ENCODE data around the gene VMAC.
"Not testable (repeated sequence)": the region's sequence is repeated elsewhere in the genome, so short reads cannot be mapped to it uniquely, and the experiment has no call there.

DNA sequence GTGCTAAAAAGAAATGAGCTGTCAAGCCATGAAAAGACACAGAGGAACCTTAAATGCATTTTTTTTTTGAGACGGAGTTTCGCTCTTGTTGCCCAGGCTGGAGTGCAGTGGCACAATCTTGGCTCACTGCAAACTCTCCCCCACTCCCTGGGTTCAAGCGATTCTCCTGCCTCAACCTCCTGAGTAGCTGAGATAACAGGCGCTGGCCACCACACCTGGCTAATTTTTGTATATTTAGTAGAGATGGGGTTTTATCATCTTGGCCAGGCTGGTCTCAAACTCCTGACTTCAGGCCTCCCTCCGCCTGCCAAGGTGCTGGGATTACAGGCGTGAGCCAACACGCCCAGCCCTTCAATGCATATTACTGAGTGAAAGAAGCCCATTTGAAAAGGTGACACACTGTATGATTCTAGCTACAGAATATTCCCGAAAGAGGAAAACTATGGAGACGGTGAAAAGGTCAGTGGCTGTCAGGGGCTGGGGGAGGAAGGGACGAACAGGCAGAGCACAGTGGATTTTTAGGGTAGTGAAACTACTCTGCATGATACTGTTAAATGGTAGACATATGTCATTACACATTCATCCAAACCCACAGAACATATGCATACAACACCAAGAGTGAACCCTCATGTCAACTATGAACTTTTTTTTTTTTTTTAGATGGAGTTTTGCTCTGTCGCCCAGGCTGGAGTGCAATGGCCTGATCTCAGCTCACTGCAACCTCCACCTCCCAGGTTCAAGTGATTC is 20.4 kb upstream of the VMAC start:
- TF ChIP-seq, protein P1, sequence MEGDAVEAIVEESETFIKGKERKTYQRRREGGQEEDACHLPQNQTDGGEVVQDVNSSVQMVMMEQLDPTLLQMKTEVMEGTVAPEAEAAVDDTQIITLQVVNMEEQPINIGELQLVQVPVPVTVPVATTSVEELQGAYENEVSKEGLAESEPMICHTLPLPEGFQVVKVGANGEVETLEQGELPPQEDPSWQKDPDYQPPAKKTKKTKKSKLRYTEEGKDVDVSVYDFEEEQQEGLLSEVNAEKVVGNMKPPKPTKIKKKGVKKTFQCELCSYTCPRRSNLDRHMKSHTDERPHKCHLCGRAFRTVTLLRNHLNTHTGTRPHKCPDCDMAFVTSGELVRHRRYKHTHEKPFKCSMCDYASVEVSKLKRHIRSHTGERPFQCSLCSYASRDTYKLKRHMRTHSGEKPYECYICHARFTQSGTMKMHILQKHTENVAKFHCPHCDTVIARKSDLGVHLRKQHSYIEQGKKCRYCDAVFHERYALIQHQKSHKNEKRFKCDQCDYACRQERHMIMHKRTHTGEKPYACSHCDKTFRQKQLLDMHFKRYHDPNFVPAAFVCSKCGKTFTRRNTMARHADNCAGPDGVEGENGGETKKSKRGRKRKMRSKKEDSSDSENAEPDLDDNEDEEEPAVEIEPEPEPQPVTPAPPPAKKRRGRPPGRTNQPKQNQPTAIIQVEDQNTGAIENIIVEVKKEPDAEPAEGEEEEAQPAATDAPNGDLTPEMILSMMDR (IDR thresholded peaks at IDR 0.05), result not testable (repeated sequence)
- TF ChIP-seq POLR2A (IDR thresholded peaks at IDR 0.05), result not testable (repeated sequence)

Data from right lobe of liver (tissue), 4 donors.